ENCODE results near the gene ATP1A4. TPM values are rescaled to one million over a fixed set of nuclear protein-coding genes. Genes with fewer than 3 reads are reported as not detected.

Gene ATP1A4
- total and polyA plus RNA-seq, 2 of the 8 experiments (the other 6 are each of a cell fraction or from before 2014, with no cell fraction given), result 0.48 to 0.61 TPM

GRCh38 chr1:160232911-160233310, 81.5 kb downstream of the ATP1A4 start:
- Histone ChIP-seq H3K79me2 (ENCODE audit: control insufficient read depth in 1 of 2, insufficient read depth in 2 of 2, low read length in 2 of 2) (no peaks in the 10 kb centered on the region), H2BK20ac (ENCODE audit: low read length) (no peak overlapping the region), H3K23me2 (ENCODE audit: low read depth, low read length) (no peaks in the 10 kb centered on the region), H3K23ac (ENCODE audit: insufficient read length) (no peak overlapping the region), H3K9me3 (ENCODE audit: insufficient read depth in 2 of 2, low read depth in 1 of 2, low read length in 1 of 2) (no peaks in the 10 kb centered on the region), H4K5ac (ENCODE audit: insufficient read length, low read depth, low read length) (no peak overlapping the region), H2AK5ac (ENCODE audit: low read depth, low read length) (no peak overlapping the region), H4K91ac (replicated peaks; ENCODE audit: insufficient read length, low read length) (no peak overlapping the region), H3K4me1 (replicated peaks in 1 of 4; ENCODE audit: control insufficient read depth in 3 of 4, insufficient read depth in 4 of 4, low read length in 3 of 4) (no peaks in the 10 kb centered on the region), H2BK120ac (replicated peaks; ENCODE audit: low read depth, low read length) (no peak overlapping the region), H3K18ac (ENCODE audit: extremely low read depth, low read length) (no peak overlapping the region), H3K4me3 (ENCODE audit: extremely low read depth in 1 of 4, insufficient read depth in 2 of 4, low read depth in 3 of 4, low read length in 4 of 4) (no peak overlapping the region), H2BK15ac (ENCODE audit: low read length) (no peak overlapping the region), H3K14ac (ENCODE audit: insufficient read length) (no peak overlapping the region), H4K20me1 (replicated peaks in 1 of 2; ENCODE audit: control insufficient read depth in 1 of 2, insufficient read depth in 2 of 2, low read length in 2 of 2) (peaks cover 0 to 2% of the 10 kb centered on the region in 2 experiments), H3K9ac (replicated peaks in 1 of 4; ENCODE audit: extremely low read depth in 1 of 4, low read depth in 3 of 4, low read length in 3 of 4) (no peak overlapping the region), H3K27me3 (replicated peaks in 1 of 4; ENCODE audit: control insufficient read depth in 3 of 4, extremely low read depth in 1 of 4, insufficient read depth in 3 of 4, low read length in 3 of 4) (no peaks in the 10 kb centered on the region), H3K36me3 (ENCODE audit: control insufficient read depth in 2 of 4, insufficient read depth in 4 of 4, low read length in 3 of 4) (peaks cover 12 to 67% (median 48%) of the 10 kb centered on the region in 4 experiments), H3K79me1 (ENCODE audit: low read depth, low read length) (no peaks in the 10 kb centered on the region), H2AFZ (ENCODE audit: low read length) (no peak overlapping the region), H2BK12ac (ENCODE audit: low read depth, low read length) (no peak overlapping the region), H4K8ac (ENCODE audit: extremely low read depth, insufficient read depth, low read length) (no peak overlapping the region), H3K27ac (ENCODE audit: low read depth, low read length) (no peak overlapping the region), H2BK5ac (ENCODE audit: low read depth, low read length) (no peak overlapping the region), H3K4ac (replicated peaks; ENCODE audit: insufficient read length, low read depth, low read length) (no peak overlapping the region), H3K56ac (replicated peaks; ENCODE audit: insufficient read length, low read depth, low read length) (no peak overlapping the region), H3K4me2 (ENCODE audit: insufficient read depth in 1 of 2, low read depth in 2 of 2, low read length in 2 of 2) (no peak overlapping the region)
- DNase-seq (ENCODE audit: low read depth in 1 of 2, low spot score in 2 of 2), result no peak
- CTCF ChIA-PET (ENCODE audit: partially characterized antibody), result interaction anchor here (0.7 to 3.9 kb wide), 11 partner anchors 10 to 202 kb away, joined by 3 to 20 read pairs (median 5); no protein-coding TSS in a partner anchor
- FAIRE-seq, result no peak
- POLR2A ChIA-PET (ENCODE audit: partially characterized antibody), result interaction anchor here (1.0 to 1.6 kb wide), 6 partner anchors 10 to 110 kb away, joined by 3 to 4 read pairs (median 4); no protein-coding TSS in a partner anchor
- TF ChIP-seq CHD7 (IDR thresholded peaks at IDR 0.05; ENCODE audit: insufficient replicate concordance, low read length), result no peak
